Measurements from ENCODE around the gene MB.

DNA sequence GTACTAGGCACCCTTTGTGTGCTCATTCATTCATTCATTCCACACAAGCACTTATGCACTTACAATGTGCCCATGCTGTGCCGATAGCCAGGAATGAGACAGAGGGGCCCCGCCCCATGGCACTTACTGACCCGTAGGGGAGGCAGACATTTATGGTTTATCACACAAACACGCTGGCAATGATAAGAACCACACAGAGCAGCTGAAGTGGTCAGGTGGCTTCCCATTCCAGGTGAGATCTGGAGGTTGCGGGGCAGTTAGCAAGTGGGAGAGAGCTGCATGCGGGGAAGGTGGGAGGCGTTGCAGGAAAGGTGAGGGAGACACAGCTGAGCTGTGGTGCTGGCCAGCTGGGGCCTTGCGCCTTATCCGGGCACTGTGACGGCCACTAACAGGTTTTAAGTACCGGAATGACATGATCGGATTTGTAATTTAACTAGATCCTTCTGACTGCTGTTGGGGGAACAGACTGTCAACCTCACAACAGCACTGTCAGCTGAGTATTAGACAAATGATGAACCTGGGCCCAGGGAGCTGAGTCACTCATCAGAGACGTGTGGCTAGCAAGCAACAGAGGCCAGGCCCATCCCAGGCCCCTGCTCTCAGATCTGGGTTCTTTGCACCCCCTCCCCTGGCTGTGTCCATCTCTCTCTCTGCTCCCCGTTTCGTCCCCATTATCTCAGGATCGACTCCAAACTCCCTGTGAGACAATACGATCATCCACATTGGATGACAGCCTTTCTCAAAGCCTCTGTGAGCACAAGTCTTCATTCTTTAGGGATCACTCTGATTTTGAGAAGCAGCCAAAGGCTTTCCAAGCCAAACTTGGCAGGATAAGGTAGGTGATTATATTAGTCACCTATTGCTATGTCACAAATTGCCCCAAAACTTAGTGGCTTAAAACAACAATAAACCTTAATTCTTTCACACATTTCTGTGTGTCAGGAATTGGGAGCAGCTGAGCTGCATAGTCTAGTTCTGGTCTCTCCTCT is 48.1 kb downstream of the MB start:
- TF ChIP-seq, protein P1, sequence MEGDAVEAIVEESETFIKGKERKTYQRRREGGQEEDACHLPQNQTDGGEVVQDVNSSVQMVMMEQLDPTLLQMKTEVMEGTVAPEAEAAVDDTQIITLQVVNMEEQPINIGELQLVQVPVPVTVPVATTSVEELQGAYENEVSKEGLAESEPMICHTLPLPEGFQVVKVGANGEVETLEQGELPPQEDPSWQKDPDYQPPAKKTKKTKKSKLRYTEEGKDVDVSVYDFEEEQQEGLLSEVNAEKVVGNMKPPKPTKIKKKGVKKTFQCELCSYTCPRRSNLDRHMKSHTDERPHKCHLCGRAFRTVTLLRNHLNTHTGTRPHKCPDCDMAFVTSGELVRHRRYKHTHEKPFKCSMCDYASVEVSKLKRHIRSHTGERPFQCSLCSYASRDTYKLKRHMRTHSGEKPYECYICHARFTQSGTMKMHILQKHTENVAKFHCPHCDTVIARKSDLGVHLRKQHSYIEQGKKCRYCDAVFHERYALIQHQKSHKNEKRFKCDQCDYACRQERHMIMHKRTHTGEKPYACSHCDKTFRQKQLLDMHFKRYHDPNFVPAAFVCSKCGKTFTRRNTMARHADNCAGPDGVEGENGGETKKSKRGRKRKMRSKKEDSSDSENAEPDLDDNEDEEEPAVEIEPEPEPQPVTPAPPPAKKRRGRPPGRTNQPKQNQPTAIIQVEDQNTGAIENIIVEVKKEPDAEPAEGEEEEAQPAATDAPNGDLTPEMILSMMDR (IDR thresholded peaks at IDR 0.05; ENCODE audit: low read depth, low read length) = no peak
- no peak for TF ChIP-seq EZH2phosphoT487 (IDR thresholded peaks at IDR 0.05; ENCODE audit: low read depth)

All from OCI-LY3 (cell line).